GM12892 (cell line): ENCODE measurements around the gene STOM.

Experiments
- POLR2A ChIP-seq: IDR thresholded peaks from 2 replicates; pipeline ENCODE4 v1.6.1; 2011; ENCODE audit warnings: low read depth, low read length, control low read depth
- POLR2AphosphoS5 ChIP-seq: IDR thresholded peaks from 2 replicates; pipeline ENCODE4 v1.6.1; 2011; ENCODE audit warnings: low read depth, low read length, control low read depth
- TAF1 ChIP-seq: IDR thresholded peaks from 2 replicates; pipeline ENCODE4 v1.6.1; 2011; ENCODE audit warnings: low read depth, mild to moderate bottlenecking, control low read depth, low read length, borderline replicate concordance

- TF ChIP-seq POLR2A (no peak), POLR2AphosphoS5 (no peak), TAF1 (no peak)
Observed at GRCh38 chr9:121357011-121357410, 13.0 kb downstream of the STOM start.
